Ecto neural progenitor cell (in vitro differentiated cells): ENCODE results near the gene TNK1.
"Not testable (repeated sequence)": the region's sequence is repeated elsewhere in the genome, so short reads cannot be mapped to it uniquely, and the experiment has no call there.

ENCODE experiments used
- DNase-seq: peaks from one replicate; pipeline ENCODE4 v3.0.0-alpha.2; 2018; ENCODE audit warnings: low spot score

The TNK1 gene

DNA sequence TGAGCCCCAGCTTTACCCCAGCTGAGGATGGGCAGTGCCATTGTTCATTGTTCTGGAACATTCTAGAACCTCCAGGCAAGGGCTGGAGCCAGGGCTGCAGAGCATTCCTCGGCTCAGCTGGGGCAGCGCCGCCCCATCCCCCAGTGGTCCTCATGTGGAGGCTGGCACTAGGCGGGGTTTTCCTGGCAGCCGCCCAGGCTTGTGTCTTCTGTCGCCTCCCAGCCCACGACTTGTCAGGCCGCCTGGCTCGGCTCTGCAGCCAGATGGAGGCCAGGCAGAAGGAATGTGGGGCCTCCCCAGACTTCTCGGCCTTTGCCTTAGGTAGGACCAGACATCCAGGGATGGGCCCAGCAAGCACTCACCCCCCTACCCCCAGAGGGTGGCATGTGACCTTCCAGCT, 25.8 kb upstream of the TNK1 start, which contains the start of gene TMEM95:
TMEM95 (plus strand) TSS at position 104 of the 400 bp plus-strand sequence; CDS start at position 153, 49 bp downstream.
- DNase-seq = no peak

DNA sequence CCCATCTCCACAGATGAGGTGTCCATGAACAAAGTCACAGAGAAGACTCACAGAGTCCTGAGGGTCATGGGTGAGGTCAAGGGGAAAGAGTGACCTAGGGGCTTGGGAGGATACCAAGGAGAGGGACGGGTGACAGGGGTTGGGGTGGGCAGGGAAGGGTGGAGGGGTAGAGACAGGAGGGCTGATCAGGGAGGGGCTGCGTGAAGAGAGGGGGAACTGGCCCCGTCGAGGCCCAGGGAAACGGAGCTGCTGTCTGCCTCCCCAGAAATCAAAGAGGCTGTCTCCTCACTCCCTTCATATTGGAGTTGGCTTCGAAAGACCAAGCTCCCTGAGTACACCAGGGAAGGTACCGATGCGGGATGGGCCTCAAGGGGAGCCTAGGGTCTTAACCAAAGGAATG, 25.3 kb upstream of the TNK1 start:
- no peak for DNase-seq

- DNase-seq = peak; percentile 93
These were observed 24.8 kb upstream of the TNK1 start for GRCh38 chr17:7356072-7356549.

- DNase-seq = no peak
These were observed 24.1 kb upstream of the TNK1 start for GRCh38 chr17:7356756-7357155.

GRCh38 chr17:7357381-7357780, 23.5 kb upstream of the TNK1 start:
- no peak for DNase-seq

DNA sequence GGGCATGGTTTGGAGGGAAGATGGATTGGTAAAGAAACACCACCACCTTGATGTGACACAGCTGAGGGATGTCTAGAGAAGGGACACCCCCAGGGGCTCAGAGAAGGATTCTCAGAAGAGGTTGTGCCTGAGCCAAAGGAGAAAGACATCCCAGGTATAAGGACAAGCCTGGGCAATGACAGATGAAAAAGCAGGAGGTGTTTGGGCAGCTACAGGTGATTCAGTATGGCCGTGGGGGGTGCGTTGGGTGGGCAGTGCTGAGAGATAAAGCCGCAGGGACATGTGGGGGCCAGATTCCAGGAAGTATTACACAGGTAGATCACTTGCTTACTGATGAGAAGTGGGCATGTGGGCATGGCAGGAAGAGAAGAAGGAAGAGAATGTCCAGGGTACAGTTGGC, 19.0 kb upstream of the TNK1 start:
- no peak for DNase-seq

DNA sequence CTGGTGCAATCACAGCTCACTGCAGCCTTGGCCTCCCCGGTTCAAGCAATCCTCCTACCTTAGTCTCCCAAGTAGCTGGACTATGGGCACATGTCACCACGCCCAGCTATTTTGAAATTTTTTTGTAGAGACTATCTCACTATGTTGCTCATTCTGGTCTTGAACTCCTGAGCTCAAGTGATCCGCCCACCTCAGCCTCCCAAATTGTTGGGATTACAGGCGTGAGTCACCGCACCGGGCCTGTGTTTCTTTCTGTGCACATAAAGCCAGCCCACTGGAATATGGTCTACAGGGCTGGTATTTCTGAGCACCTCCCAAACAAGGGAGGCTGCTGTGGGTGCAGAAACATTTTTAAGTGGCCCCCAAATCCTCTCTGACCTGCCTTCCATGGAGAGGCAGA, 17.6 kb upstream of the TNK1 start:
- DNase-seq = no peak

DNA sequence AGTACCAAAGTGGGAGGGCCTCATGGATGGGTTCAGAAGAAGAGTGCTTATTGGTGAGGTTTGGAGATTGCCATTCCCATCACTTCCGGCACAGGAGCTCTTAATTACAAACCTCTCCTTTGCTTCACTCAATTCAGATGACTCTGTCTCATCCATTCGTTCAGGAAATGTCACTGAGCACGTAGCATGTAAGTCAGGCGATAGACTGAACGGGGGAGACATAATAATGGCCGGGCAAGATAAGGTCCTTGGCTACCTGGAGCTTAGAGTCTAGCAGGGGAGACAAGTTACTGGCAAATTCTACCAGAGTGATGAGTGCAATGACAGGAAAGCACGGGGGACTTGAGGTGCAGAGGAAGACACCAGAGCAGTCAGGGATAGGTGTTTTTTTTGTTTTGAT, 14.9 kb upstream of the TNK1 start:
- DNase-seq = not testable (repeated sequence)

DNA sequence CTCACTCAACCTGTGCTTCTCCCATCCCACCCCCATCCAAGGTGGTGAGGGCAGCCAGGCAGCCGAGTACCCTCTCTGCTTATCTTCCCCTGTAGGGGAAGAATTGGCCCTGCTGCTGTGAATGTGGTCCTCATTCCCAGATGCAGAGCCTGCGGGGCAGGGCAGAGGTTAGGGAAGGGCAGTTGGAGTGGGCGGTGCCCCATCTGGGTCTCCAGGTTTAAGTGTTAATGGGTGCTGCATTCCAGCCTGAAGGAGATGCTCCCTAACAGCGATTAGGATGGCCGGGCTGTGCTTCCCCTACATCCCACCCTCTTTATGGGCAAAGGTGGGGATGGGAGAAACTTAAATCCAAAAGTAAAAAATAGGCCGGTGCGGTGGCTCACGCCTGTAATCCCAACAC, 13.8 kb upstream of the TNK1 start:
- DNase-seq = no peak

DNA sequence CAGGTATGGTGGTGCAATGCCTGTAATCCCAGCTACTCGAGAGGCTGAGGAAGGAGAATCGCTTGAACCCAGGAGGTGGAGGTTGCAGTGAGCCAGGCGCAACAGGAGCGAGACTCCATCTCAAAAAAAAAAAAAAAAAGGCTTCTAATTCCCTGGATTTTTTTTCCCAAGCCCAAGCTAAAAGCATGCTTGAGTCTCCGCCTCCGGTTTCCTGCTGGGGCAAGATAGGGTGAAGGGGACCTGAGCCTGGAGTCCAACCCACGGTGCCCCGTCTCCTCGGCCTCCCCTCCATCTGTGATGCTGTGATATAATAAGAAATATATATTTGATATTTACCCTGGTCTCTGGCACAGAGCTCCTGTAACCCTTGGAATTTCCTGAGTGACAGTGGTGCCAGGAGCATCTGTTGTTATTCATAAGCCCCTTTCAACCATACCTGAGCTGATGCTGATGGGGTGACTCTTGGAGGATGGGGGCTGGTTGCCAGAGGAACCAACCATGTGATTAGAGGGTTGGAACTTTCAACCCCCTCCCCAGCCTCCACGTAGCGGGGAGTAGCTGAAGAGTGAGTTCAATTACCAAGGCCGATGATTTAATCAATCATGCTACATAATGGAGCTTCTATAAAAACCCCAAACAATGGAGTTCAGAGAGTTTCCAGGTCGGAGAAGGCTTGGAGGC, 12.8 kb upstream of the TNK1 start:
- DNase-seq = no peak

DNA sequence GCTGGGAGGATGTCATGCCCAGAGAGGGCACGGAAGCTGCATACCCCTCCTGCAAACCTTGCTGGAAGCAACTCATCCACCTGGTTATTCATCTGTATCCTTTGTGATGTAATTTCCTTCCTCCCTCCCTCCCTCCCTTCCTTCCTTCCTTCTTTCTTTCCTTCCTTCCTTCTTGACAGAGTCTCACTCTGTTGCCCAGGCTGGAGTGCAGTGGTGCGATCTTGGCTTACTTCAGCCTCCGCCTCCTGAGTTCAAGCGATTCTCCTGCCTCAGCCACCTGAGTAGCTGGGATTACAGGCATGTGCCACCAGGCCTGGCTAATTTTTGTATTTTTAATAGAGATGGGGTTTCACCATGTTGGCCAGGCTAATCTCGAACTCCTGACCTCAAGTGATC, 12.3 kb upstream of the TNK1 start:
- DNase-seq = not testable (repeated sequence)

GRCh38 chr17:7369825-7370224, 11.1 kb upstream of the TNK1 start:
- no peak for DNase-seq

GRCh38 chr17:7370853-7371252, 10.0 kb upstream of the TNK1 start:
- no peak for DNase-seq

- no peak for DNase-seq
These were observed 6.5 kb upstream of the TNK1 start for GRCh38 chr17:7374353-7374752.

GRCh38 chr17:7379134-7379533, 1.8 kb upstream of the TNK1 start:
- no peak for DNase-seq

GRCh38 chr17:7380321-7380720, 568 bp upstream of the TNK1 start:
- DNase-seq = peak; percentile 60

DNA sequence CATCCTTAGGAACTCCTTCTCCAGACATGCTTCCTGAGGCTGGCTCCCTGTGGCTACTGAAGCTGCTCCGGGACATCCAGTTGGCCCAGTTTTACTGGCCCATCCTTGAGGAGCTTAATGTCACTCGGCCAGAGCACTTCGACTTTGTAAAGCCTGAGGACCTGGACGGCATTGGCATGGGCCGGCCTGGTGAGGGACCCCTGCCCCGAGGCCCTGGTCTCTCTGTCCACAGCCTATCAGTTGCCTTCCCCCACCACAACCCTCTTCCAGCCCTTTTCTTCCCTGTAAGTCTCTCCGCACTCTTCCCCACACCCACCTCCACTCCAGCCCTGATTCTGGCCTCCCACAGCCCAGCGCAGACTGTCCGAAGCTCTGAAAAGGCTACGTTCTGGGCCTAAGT, 2.0 kb downstream of the TNK1 start:
- no peak for DNase-seq

GRCh38 chr17:7383371-7383741, 2.5 kb downstream of the TNK1 start:
- DNase-seq = no peak

DNA sequence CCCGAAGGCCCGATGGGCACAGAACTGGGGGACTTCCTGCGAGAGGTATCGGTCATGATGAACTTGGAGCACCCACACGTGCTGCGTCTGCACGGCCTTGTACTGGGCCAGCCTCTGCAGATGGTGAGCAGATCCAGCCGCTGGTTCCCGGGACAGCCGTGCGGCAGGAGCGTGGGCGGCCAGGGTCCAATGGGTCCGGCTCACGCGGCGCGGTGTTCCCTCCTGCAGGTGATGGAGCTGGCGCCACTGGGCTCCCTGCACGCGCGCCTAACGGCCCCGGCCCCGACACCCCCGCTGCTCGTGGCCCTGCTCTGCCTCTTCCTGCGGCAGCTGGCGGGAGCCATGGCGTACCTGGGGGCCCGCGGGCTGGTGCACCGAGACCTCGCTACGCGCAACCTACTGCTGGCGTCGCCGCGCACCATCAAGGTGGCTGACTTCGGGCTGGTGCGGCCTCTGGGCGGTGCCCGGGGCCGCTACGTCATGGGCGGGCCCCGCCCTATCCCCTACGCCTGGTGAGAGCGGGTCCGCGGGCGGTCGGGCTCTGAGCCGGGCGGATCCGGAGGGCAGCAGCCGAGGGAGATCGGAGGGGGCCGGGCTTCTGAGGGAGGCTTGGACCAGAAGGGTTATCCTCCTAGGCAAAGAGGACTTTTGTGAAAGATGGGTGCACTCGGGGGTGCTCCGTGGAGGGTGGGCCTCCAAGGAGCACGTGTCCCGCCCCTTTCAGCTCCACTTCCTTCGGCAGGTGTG, 3.0 kb downstream of the TNK1 start:
- peak; percentile 89 for DNase-seq

- no peak for DNase-seq
These were observed 3.7 kb downstream of the TNK1 start for GRCh38 chr17:7384489-7385081.

DNA sequence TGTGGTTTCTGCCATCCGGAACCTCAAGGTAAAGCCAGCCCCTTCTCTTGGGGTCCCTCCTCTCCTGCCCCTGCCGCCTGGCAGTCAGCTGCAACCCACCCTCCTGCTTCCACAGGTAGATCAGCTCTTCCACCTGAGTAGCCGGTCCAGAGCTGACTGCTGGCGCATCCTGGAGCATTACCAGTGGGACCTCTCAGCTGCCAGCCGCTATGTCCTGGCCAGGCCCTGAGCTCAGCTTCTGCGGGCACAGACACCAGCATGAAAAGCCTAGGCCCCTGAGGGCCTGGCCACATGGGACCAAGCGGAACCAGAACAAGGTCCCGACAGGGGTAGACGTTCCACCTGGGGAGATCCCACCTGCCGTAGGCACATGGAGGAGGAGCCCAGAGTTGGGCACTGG, 8.0 kb downstream of the TNK1 start:
- DNase-seq = no peak

DNA sequence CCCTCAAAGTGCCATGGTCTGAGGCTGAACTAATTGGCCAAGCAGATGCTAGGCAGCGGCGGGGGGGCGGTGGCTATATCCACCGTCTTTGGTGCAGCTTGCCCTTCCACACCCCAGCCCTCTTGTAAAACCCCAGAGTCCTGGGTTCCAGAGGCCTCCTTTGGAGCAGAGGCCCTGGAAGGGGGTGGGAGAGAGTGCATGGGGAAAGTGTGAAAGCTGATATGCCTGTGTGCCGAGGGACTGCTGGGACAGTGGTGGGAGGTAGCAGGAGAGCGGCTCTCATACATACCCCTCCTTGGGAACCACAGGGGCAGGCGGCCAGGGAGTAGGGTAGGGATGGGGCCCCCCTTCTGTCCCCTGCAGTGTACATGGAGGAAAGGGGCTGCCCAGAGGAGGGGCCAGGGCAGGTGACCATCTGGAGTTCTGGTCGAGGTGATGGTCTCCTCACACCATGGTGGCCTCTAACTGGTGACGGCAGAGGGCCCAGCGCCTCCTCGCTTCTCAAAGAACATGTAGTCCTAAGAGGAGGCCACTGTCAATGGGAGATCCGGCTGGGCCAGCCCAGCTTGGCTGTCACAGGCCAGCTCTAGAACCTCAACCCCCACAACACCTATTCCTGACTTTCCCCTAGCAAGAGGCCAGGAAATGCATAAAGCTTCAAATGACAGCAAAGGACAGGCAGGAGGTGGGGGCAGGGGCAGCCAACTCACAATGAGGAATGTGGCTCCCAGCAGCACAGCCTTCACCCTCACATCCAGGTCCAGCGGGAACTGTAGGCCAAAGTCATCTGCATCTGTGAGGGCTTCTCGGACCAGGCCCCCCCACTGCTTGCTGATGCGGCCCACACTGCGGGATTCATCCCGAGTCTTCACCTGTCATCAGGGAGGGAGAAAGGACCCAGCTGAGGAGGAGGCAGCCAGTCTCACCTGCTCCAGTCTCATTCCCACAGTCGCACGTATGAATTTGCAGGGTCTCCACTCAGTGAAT, 9.3 kb downstream of the TNK1 start:
- DNase-seq = no peak
